Inflammatory macrophage treated with lipopolysaccharide for 1 hour (primary cell): Measurements from ENCODE around the gene CYS1.
"Not testable (repeated sequence)": the region's sequence is repeated elsewhere in the genome, so short reads cannot be mapped to it uniquely, and the experiment has no call there.

ENCODE experiments used
- DNase-seq, 2 donors: peaks; one replicate each; pipeline ENCODE4 v3.0.0-alpha.2; 2020 to 2022

The CYS1 gene

GRCh38 chr2:10011606-10012325 is 68.4 kb downstream of the CYS1 start:
- DNase-seq, result not testable (repeated sequence)

GRCh38 chr2:10010861-10011605 is 69.2 kb downstream of the CYS1 start:
- DNase-seq, result not testable (repeated sequence)

GRCh38 chr2:10009811-10010781 is 70.1 kb downstream of the CYS1 start:
- DNase-seq, result no peak

- DNase-seq, result no peak
Observed at GRCh38 chr2:10009271-10009810, 70.9 kb downstream of the CYS1 start.

GRCh38 chr2:10008809-10009176 is 71.4 kb downstream of the CYS1 start:
- no peak for DNase-seq

- no peak for DNase-seq
Observed at GRCh38 chr2:10007921-10008808, 72.0 kb downstream of the CYS1 start.

- no peak for DNase-seq
Observed at GRCh38 chr2:10007435-10007834, 72.8 kb downstream of the CYS1 start.
